GM23338 (cell line): ENCODE measurements around the gene COPS4.
A peak's percentile ranks its signal among the peaks of the same experiment; 100 is the strongest.

Experiments
- EZH2phosphoT487 ChIP-seq: fragments of 200-600 bp; sonication (generic); IDR thresholded peaks from one replicate; pipeline ENCODE4 v1.8.1; 2018; ENCODE audit warnings: antibody characterized with exemption; ENCODE audit not compliant: unreplicated experiment
- TF ChIP-seq, protein P1 (sequence below), 2 experiments: fragments of 200-600 bp in 1 of 2; sonication (generic) in 1 of 2; conservative IDR thresholded peaks; 2 replicates each; pipeline versions ENCODE4 v1.5.1 to v1.6.1; 2016 to 2017; ENCODE audit warnings: antibody characterized with exemption in 2 of 2, low read depth in 2 of 2, mild to moderate bottlenecking in 2 of 2, moderate library complexity in 1 of 2

DNA sequence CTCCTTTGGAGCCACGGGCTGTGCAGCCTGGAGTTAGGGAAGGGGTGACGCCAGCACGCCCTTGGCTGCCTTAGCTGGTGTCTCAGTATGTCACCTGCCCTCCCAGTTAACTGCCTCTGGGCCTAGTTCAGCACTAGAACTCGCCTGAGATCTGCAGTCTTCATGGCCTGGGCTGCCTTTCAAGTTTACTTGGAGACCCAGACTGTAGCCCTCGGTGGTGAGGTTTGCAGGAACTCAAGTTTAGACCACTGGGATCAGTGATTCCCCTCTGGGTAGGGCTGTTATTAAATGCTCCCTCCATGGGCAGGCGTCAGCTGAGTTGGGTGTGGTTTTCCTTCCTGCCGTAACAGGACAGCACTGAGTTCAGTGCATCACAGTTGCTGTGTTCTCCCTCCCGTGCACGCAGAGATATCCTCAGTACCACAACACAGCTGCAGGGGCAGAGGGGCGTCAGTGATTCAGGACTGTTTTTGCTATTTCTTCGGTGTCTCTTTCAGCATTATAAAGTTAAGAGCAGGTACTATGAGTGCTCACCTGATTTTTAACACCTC is 49.0 kb downstream of the COPS4 start:
- TF ChIP-seq, protein P1, sequence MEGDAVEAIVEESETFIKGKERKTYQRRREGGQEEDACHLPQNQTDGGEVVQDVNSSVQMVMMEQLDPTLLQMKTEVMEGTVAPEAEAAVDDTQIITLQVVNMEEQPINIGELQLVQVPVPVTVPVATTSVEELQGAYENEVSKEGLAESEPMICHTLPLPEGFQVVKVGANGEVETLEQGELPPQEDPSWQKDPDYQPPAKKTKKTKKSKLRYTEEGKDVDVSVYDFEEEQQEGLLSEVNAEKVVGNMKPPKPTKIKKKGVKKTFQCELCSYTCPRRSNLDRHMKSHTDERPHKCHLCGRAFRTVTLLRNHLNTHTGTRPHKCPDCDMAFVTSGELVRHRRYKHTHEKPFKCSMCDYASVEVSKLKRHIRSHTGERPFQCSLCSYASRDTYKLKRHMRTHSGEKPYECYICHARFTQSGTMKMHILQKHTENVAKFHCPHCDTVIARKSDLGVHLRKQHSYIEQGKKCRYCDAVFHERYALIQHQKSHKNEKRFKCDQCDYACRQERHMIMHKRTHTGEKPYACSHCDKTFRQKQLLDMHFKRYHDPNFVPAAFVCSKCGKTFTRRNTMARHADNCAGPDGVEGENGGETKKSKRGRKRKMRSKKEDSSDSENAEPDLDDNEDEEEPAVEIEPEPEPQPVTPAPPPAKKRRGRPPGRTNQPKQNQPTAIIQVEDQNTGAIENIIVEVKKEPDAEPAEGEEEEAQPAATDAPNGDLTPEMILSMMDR (conservative IDR thresholded peaks at IDR 0.05; ENCODE audit: low read depth in 2 of 2) = peak; percentile 10 to 13; a peak in 1 of 4 replicates
- no peak for TF ChIP-seq EZH2phosphoT487
